ENCODE data around the gene PDF.

The PDF gene

DNA sequence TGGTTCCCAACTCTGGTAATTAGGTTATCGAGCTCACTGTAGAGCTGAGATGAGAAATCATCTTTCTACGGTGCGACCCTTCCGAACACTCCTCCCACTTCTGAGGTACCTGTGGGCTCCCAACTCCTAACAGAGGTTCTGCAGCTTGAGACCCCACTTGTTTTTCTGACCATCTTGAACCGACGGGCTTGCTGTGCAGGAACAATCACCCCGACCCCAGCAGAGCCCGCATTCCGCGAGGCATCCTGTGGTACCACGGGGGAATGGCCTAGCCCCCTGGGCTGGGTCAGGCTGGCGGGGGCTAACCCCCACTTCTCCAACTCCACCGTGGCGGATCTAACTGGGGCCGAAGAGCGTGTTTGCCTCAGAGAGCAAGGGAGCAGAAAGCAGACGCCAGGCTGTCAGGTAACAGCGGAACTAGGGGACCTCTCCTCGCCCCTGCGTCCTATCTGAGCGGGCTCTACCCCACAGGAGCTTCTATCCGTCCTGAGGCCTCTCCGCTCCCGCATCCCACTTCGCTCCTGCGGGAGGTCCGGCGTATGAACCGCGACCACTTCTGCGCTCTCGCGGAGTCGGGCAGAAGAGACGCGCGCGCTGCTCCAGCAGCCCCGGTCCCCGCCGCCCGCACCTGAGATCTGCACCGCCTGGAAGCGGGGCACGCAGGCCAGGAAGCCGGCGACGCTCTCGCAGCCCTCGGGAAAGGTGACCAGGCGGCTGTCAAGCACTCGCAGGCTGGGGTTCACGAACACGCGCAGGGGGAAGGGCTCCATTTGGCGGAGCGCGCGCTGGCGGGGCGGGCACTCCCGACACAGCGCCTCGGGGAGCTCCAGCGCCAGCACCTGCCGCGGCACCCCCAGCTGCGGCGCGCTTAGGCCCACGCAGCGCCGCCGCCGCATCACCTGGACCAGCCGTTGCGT lies 761 bp downstream of the PDF start:
- TF ChIP-seq, protein P1, sequence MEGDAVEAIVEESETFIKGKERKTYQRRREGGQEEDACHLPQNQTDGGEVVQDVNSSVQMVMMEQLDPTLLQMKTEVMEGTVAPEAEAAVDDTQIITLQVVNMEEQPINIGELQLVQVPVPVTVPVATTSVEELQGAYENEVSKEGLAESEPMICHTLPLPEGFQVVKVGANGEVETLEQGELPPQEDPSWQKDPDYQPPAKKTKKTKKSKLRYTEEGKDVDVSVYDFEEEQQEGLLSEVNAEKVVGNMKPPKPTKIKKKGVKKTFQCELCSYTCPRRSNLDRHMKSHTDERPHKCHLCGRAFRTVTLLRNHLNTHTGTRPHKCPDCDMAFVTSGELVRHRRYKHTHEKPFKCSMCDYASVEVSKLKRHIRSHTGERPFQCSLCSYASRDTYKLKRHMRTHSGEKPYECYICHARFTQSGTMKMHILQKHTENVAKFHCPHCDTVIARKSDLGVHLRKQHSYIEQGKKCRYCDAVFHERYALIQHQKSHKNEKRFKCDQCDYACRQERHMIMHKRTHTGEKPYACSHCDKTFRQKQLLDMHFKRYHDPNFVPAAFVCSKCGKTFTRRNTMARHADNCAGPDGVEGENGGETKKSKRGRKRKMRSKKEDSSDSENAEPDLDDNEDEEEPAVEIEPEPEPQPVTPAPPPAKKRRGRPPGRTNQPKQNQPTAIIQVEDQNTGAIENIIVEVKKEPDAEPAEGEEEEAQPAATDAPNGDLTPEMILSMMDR (IDR thresholded peaks at IDR 0.05; ENCODE audit: control insufficient read depth, insufficient read depth, low read depth, low read length, missing control alignments), result no peak
- peak overlapping the region; percentile 64 for H3K4me3 ChIP-seq (ENCODE audit: control insufficient read depth, low read depth, low read length)
- no peak for DNase-seq (ENCODE audit: low read depth)

DNA sequence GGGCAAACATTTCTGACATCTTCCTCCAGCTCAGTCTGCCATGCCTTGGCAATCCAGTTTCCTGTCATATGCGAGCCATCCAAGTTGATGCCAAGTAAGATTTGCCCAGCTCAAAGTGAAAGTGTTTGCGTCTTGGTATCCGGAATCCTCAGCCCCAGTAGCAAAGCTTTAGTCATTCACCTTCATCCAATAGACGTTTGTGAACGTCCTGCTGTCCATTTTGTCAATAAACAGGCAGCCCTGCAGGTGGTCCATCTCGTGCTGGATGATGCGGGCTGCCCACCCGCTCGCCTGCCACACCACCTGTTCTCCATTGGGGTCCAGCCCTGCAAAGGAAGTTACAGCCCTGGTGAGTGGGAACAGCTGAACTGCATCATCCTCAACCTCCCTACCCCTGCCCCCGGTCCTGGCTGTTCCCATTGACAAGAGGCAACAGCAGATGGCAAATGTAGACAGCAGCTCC lies 1.5 kb downstream of the PDF start:
- H3K4me3 ChIP-seq (ENCODE audit: control insufficient read depth, low read depth, low read length), result peak overlapping the region; percentile 64
- DNase-seq (ENCODE audit: low read depth), result peak; percentile 7
- TF ChIP-seq, protein P1 (IDR thresholded peaks at IDR 0.05; ENCODE audit: control insufficient read depth, insufficient read depth, low read depth, low read length, missing control alignments), result no peak

DNA sequence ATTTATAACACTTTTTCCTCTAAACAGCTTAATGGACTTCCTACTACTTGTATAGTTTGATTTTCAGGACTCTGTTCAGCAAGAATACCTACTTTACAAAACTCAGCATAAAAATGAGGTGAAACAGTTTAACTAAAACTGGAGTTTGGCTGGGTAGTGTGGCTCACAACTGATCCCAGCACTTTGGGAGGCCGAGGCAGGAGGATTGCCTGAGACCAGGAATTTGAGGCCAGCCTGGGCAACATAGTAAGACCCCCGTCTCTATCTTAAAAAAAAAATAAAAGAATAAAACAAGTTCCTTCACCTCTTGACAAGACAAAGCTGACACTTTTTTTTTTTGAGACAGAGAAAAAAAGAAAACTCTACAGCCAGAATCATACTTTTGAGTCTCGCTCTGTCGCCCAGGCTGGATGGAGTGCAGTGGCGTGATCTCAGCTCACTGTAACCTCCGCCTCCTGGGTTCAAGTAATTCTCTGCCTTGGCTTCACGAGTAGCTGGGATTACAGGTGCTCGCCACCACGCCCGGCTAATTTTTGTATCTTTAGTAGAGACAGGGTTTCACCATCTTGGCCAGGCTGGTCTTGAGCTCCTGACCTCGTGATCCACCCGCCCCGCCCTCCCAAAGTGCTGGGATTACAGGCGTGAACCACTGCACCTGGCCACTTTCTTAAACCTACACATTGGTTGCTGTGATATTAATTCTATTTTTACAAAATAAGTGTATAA lies 2.6 kb downstream of the PDF start:
- TF ChIP-seq, protein P1 (IDR thresholded peaks at IDR 0.05; ENCODE audit: control insufficient read depth, insufficient read depth, low read depth, low read length, missing control alignments), result no peak
- H3K4me3 ChIP-seq (ENCODE audit: control insufficient read depth, low read depth, low read length), result no peak overlapping the region
- DNase-seq (ENCODE audit: low read depth), result no peak

DNA sequence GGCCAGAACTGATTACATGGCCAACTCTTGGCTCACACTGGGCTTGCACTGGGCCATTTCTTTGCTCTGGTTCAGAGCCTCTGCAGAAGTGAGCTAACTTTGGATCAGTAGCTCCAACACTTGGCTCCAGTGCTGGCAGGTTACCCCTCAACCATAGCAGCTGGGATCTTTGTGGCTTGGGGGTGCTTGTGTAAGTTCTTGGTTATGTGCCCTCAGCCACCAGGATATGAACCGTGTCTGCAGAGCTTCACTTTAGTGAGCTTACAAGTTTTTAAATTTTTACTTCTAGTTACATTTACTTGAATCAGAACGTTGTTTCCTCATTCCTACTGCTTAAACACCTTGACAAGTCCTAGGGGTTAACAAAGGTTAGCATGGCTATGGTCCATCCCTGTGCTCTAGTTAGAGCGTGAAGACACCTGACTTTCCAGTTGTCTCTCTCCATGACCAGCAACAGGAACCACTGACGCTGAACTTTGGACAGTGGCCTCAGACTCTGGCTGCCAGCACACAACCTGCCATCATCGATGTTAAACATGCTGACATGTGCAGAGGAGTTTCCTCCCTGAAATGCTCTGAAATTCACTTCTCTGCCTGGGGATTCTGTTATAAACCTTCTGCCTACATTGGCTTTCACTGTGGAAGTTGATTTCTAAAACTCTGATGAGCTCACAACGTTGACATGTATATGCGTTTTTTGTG lies 4.1 kb downstream of the PDF start:
- TF ChIP-seq, protein P1 (IDR thresholded peaks at IDR 0.05; ENCODE audit: control insufficient read depth, insufficient read depth, low read depth, low read length, missing control alignments), result no peak
- DNase-seq (ENCODE audit: low read depth), result no peak
- no peak overlapping the region for H3K4me3 ChIP-seq (ENCODE audit: control insufficient read depth, low read depth, low read length)

DNA sequence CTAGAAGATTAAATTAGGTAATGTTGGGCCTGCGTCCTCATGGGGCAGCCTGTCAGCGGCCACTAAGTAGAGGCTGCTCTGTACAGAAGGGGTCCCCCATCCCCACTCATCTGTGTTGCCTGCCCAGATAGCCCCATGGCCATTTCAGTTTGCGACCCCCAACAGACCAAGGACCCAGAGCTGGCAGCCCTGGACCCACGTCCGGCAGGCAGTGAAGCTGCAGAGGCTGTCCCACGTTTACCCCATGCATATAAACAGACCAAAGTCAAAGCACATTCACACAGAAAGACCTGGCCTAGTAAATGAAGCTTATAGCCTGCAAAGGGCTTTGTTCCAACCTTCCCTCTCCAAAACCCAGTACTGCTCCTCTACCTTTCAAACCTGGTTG lies 4.6 kb downstream of the PDF start:
- TF ChIP-seq, protein P1 (IDR thresholded peaks at IDR 0.05; ENCODE audit: control insufficient read depth, insufficient read depth, low read depth, low read length, missing control alignments), result no peak
- no peak for DNase-seq (ENCODE audit: low read depth)
- H3K4me3 ChIP-seq (ENCODE audit: control insufficient read depth, low read depth, low read length), result no peak overlapping the region

DNA sequence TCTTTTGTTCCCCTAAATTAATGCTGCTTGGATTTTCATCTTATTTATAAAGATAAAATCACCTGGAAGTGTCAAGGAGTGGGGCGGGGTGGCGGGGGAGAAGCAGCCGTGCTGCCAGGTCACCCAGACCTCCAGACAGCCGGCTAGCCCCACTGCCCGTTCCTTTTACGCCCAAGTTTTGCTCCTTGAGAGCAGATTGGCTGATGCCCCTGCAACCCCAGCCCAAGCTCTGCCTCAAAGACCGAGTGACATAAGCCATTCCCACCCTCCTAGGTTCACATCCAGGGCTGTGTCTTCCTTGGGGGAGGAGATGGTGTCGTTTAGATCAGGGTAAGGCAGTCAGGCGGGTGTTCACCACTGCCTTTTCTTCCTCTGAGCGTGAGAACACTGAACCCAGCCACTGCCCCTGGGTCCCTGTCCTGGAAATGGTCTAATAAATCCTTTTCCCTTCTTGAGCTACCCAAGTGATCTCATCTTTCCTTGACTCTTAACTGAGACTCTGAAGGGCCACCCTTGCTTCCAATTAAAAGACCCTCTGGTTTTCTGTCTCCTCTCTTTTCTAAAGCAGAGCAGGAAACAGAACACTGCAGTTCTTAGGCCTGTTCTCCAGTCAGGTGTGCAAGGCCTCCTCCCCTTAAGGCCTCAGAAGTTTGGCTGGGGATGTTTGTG lies 5.7 kb downstream of the PDF start:
- no peak for DNase-seq (ENCODE audit: low read depth)
- TF ChIP-seq, protein P1 (IDR thresholded peaks at IDR 0.05; ENCODE audit: control insufficient read depth, insufficient read depth, low read depth, low read length, missing control alignments), result no peak

More for the DNA sequence above, 5.7 kb downstream of the PDF start:
- no peak overlapping the region for H3K4me3 ChIP-seq (ENCODE audit: control insufficient read depth, low read depth, low read length)
